DLD1 (cell line): ENCODE results near the gene MAN1A2.
"Not testable (repeated sequence)": the region's sequence is repeated elsewhere in the genome, so short reads cannot be mapped to it uniquely, and the experiment has no call there.

Experiments
- in situ Hi-C: cut with HindIII; loops from 2 replicates; pipeline ENCODE4 v1.10.0; 2017; ENCODE audit warnings: low sequenced_read_pairs

The MAN1A2 gene

DNA sequence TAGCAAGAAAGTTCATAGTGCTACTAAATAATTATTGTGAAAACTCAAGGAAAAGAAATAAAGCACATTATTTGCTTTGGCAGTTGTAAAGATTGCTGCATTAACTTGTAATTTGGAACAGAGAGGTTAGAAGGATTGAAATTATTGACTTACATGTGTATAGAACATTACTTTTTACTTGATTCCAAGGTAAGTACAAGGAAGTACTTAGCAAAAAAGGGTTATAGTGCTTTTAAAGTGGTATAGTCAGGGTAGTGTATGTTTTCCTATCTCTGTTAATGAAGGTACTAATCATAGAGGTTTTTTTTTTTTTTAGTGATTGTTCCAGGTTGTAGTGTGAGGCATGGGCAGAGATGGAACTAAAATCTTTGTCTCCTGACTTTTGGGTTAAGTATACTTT is 29.4 kb downstream of the MAN1A2 start:
- in situ Hi-C loops, result loop anchor here (5.0 kb wide), 1 partner anchor 51 kb away; no protein-coding TSS in a partner anchor

DNA sequence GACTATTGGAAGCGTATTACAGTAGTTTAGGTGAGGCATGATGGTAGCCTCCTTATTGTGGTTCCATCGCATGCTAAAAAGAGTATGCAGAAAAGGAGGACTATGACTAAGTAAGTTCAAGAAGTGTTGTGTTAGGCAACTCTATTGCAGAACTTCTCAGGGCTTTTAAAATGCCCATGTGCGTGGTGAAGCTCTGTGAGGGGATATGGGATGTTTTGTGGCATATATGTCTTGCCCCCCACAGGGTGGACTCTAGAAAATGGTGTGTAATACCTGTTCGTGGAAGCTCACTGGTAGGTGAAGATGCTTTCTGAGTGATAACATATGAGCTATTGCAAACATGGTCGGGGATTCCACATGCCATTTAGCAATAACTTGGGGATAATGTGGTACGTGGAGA is 31.7 kb downstream of the MAN1A2 start:
- in situ Hi-C loops, result loop anchor here (5.0 kb wide), 1 partner anchor 48 kb away; no protein-coding TSS in a partner anchor

DNA sequence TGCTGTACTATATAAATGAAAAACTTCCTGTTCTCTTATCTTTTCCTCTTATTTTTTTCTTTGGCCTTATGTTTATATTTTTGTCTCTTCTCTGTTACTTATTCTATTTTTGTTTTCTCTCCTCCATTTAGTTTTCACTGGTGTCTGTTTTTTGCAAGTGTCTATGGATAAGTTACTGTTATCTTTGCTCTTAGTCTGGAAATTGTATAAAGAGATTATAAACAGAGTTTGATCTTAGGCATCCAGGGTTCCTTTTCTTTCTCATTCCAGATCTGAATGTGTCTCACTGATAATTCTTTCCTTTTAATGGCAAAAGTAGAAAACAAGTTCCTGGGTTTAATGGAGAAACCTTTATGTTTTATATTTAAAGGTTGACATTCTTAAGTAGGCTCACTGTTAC is 34.5 kb downstream of the MAN1A2 start:
- in situ Hi-C loops, result no loop called here

DNA sequence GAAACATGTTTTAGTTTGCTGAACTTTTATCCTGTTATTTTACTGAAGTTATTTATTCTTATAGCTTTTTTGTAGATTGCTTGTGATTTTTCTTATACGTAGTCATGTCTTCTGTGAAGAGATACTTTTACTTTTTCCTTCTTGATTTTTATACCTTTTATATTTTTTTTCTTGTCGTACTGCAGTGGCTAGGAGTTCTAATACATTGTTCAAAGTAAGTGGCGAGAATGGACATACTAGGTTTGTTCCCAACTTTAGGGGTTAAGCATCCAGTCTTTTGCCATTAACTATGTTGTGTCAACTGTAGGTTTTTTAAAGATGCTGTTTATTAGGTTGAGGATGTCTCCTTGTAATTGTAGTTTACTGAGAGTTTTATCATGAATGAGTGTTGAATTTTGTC is 36.3 kb downstream of the MAN1A2 start:
- in situ Hi-C loops, result no loop called here

DNA sequence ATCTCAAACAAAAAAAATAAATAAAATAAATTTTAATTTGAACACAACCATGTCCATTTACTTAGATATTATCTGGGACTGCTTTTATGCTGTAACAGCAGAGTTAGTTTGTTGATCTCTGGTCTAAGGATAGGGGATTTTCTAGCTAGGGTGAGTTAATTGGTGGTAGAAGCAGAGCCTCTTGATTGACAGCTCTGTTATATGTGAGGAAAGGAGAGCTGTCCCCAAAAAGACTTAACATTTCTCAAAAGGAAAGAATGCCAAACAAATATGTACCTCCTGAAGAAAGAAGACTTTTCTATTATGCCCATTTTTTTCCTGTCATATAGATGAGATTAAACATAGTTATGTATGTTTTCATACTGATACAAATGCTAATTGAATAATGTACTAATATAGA is 37.8 kb downstream of the MAN1A2 start:
- in situ Hi-C loops, result no loop called here

DNA sequence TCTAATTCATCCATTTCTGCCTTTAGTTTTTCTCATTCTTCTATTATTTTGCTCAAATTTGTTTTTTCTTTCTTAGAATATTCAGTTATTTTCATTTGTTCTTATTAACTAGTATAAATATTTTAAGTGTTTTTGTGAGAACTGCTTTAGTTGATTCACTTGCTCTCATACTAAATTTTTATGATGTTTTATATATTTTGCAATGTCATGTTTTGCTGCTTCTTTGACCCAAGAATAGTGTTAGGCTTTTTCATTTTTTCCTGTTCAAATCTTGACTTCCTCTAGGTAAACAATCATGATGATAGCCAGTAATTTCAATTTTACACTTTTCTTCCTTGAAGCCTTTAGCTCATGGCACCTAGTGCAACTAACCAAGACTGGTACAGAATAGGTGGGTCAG is 45.2 kb downstream of the MAN1A2 start:
- in situ Hi-C loops, result no loop called here

DNA sequence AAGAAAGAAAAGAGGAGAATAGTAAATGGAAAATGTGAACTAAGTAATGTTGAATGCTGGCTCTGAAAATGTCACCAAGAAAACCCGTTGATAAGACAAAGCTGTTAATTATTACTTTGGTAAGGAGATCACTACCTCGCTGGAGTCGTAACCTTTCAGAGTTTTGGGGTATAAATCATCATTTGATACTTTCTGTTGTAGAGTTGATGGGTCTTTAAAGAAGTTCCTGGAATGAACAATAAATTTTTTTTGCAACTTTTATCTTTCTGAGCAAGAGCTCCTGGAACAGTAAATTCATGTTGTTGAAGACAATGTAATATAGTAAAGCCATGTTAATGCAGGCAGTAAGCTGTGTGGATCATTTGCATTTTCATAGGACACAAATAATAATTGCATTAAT is 46.2 kb downstream of the MAN1A2 start:
- in situ Hi-C loops, result no loop called here

DNA sequence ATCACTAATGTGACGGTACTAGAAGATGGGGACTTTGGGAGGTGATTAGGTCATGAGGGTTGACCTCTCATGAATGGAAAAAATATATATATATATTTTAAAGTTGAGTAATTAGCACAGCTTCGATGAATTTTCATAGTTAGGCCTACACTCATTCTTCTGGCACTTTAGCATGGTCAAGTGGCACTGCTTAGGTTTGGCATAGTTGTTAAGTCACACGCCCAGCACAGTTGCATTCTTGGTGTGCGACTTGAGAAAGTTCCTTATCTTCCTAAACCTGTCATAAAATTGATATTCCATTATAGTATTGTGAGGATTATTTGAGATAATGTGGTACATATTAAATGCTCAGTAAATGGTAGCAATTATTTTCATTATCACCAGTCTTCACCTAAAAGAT is 47.7 kb downstream of the MAN1A2 start:
- in situ Hi-C loops, result no loop called here

DNA sequence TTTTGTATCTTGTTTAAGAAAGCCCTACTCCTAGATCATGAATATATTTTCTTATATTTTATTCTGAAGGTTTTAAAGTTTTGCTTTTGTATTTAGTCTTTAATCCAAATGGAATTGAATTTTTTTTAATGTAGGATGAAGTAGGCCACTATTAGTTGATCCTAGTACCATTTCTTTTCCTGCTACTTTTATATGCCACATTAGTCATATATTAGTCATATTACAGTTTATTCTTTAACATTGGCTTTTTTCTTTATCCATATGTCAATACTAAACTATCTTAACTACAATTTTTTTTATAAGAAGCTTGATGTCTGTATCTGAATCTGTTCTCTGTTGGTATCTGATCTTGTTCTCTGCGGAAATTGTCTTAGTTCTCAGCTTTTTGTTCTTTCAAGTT is 48.8 kb downstream of the MAN1A2 start:
- in situ Hi-C loops, result no loop called here

DNA sequence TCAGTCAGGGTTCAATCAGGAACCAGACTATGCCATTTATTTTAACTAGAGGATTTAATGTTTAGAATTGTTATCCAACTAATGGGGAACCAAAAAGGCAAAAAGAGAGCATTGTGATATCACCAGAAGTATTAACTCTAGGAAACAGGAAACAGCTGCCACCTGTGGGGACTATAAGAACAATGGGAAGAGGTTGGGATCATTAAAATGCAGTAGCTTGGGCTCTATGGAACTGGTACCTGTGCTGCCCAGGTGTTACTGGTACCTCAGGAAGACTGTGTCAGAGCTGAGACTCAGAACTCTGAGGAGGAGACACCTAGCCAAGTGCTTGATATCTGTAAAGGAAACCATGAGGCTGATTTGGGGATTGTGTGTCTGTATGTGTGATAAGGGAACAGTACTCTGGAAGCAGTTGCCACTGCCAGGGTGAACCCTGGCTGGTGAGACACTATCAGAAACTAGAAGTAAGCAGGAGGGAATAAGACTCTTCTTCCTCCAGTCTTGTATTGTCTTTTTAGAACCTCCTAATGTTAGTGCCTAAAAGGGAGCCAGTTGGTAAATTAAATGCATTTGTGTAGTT is 49.4 kb downstream of the MAN1A2 start:
- in situ Hi-C loops, result no loop called here

DNA sequence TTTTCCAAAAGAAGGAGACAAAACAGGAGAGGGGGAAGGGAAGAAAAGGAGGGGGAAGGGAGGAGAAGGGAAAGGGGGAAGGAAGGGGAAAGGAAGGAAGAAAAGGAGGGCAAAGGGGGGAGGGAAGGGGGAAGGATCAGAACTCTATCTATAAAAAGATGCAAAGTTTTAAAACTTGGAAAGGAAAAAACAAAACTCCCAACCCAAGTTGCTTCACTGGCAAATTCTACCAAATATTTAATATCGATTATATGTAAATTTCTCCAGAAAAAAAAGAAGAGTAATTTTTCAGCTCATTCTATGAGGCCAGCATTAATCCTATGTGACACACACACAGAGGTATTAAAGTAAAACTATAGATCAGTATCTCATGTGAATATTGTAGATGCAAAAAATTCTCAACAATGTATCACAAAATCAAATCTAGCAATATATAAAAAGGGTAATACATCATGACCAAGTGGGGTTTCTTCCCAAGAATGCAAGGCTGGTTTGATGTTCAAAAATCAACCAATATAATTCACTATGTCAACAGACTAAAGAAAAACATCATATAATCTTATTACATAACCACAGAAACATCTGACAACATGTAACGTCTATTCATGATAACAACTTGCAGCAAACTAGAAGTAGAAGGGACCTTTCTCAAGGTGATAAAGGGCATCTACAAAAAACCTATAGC is 57.9 kb downstream of the MAN1A2 start:
- in situ Hi-C loops, result no loop called here

DNA sequence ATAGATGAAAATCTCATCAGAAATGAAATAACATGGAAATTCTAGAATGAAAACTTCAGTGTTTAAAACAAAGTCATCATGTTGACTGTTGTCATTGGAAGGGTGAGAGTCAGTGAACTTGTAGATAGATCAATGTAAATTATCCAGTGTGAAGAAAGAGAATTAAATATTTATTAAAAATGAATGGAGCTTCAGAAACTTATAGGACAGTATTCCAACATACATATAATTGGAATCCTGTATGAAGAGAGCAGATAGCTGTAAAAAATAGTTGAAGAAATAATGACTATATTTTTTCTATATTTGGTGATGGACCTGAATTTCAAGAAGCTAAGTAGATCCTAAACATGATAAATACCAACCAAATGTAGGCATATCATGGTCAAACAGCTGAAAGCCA is 60.0 kb downstream of the MAN1A2 start:
- in situ Hi-C loops, result no loop called here

DNA sequence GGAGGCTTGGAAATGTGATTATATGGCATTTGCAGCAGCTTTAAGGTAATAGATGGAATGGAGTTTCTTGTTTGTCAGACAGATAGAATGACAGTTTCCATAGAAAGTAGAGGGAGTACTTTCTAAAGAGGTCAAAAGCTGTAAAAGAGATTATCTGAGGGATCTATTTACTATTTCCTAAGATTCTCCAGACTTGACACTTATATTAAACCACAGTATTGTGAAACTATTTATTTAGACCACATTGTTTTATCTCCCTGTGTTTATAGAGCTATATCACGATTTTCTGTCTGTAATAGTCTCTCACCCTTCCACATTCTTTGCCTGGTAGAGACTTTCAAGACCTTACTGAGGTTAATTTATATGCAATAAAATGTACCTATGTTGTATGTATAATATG is 66.7 kb downstream of the MAN1A2 start:
- in situ Hi-C loops, result no loop called here

DNA sequence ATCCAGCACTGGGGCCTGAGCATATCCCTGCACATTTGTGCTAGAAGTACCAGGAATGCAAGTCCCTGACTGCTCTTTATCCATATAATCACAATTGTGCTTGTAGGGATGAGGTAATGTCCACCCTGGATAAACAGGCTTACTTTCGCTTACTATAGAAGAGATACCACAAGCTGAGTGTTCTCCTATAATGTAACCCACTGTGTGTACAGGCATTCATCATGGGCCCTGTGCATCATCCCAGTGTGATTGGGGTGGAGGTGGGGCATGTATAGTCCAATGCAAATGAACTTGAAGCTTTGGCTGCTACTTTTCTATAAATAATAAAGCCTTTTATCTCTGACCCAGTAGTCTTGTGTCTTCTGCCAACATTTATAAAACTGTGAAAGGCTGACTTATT is 69.3 kb downstream of the MAN1A2 start:
- in situ Hi-C loops, result no loop called here

DNA sequence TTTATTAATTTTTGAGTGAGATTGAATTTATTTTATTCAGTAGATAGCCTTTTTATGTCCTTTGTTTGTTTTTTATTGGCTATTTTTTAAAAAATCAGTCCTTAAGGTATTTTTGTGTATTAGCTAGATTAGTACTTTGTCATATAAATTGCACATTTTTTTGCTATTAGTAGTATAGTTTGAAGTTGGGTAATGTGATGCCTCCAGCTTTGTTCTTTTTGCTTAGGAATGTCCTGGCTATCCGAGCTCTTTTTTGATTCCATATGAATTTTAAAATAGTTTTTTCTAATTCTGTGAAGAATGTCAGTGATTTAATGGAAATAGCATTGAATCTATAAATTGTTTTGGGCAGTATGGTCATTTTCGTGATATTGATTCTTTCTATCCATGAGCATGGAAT is 80.4 kb downstream of the MAN1A2 start:
- in situ Hi-C loops, result loop anchor here (5.0 kb wide), 1 partner anchor 50 kb away; no protein-coding TSS in a partner anchor

DNA sequence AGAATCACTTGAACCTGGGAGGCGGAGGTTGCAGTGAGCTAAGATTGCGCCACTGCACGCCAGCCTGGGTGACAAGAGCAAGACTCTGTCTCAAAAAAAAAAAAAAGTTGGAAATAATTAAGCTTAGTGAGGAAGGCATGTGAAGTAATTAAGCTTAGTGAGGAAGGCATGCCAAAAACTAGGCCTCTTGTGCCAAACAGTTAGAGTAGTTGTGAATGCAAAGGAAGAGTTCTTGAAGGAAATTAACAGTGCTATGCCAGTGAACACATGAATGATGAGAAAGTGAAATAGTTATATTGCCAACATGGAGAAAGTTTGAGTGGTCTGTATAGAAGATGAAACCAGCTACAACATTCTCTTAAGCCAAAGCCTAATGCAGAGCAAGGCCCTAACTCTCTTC is 85.0 kb downstream of the MAN1A2 start:
- in situ Hi-C loops, result no loop called here

DNA sequence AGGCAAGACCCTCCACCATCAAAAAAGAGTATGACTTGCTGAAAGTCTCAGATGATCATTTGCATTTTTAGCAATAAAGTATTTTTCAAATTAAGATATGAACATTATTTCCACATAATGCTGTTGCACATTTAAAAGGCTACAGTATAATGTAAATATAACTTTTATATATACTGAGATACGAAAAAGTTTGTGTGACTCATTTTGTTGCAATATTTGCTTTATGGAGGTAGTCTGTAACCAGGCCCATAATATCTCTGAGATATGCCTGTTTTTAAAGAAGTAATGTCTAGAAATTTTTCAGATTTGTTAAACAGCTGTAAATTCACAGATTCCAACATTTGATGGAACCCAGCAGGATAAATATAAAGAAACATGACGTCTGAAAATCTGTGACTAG is 86.7 kb downstream of the MAN1A2 start:
- in situ Hi-C loops, result no loop called here

DNA sequence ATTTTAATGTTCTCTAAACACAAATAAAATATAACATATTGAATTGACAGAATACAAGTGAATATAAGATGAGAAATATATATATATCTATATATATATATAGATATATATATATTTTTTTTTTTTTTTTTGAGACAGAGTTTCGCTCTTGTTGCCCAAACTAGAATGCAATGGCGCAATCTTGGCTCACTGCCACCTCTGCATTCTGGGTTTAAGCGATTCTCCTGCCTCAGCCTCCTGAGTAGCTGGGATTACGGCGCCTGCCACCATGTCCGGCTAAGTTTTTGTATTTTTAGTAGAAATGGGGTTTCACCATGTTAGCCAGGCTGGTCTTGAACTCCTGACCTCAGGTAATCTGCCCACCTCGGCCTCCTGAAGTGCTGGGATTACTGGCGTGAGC is 91.2 kb downstream of the MAN1A2 start:
- in situ Hi-C loops, result not testable (repeated sequence)

DNA sequence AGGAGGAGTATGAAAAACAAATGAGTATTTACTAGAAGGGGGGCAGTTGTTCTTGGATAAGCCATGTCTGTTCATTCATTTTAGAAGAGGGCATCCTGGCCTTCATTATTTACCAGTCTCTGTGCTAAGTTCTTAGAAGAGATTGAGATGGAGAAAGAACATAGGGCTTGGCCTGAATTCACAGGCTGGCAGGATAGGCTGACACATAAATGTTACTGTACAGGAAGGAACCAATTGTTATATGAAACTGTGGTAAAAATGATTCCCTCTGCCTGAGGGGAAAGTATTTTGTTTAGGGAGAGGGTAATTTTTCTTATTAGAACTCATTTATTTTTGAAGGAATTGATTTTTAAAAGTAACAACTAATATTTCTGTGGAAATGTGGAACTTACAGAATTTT is 99.5 kb downstream of the MAN1A2 start:
- in situ Hi-C loops, result no loop called here

DNA sequence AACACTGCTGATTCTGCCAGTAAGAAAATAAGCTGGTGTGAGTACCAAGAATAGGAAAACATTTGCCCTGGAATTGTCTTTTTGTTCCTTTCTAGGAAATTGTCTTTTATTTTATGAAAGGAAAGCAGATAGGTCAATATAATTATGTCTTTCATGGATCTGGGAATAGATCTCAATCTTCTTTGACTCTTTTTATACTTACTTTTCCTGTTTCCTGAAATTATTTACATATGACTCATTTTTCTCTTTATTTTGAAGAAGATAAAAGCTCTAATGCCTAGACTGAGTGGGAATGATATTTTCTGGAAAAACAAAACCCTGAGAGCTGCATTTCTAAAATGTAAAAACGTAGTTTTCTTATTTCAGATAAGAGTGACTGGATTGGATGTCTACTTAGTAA is 100.1 kb downstream of the MAN1A2 start:
- in situ Hi-C loops, result no loop called here

DNA sequence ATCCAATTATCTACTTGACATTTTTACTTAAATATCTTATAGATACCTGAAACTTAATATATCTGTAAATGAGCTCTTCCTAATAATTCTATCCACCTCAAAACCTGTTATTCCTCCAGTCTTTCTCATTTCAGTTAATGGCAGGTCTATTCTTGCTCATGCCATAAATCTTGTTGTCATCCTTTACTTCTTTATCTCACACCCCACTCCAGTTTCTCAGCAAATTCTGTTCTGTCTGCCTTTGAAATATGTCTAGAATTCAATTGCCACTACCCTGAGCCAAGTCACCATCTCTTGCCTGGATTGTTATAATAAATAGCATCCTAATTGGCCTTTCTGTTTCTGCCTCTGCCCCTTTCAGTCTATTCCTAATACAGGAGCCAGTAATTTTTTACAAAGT is 105.8 kb downstream of the MAN1A2 start:
- in situ Hi-C loops, result no loop called here

DNA sequence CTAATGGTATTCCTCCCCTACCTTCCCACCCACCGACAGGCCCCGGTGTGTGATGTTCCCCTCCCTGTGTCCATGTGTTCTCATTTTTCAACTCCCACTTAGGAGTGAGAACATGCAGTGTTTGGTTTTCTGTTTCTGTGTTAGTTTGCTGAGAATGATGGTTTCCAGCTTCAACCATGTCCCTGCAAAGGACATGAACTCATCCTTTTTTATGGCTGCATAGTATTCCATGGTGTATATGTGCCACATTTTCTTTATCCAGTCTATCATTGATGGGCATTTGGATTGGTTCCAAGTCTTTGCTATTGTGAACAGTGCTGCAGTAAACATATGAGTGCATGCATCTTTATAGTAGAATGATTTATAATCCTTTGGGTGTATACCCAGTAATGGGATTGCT is 108.2 kb downstream of the MAN1A2 start:
- in situ Hi-C loops, result not testable (repeated sequence)

DNA sequence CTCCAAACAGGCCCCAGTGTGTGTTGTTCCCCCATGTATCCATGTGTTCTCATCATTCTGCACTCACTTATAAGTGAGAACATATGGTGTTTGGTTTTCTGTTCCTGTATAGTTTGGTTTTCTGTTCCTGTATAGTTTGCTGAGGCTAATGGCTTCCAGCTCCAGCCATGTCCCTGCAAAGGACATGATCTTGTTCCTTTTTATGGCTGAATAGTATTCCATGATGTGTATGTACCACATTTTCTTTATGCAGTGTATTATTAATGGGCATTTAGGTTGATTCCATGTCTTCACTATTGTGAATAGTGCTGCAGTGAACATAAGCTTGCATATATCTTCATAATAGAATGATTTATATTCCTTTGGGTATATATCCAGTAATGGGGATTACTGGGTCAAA is 111.8 kb downstream of the MAN1A2 start:
- in situ Hi-C loops, result no loop called here
